Epithelial cell of proximal tubule (primary cell): ENCODE data around the gene DIAPH3. TPM values are rescaled to one million over a fixed set of nuclear protein-coding genes. Genes with fewer than 3 reads are reported as not detected.
A peak's percentile ranks its signal among the peaks of the same experiment; 100 is the strongest.
"Not testable (repeated sequence)": the region's sequence is repeated elsewhere in the genome, so short reads cannot be mapped to it uniquely, and the experiment has no call there.

Source experiments
- DNase-seq: peaks from one replicate; pipeline ENCODE4 v3.0.0-alpha.2; 2011; ENCODE audit warnings: low read depth
- H3K4me3 ChIP-seq: 2 replicates; pipeline ENCODE4 v1.5.1; 2011; ENCODE audit warnings: low read depth, mild to moderate bottlenecking, low read length
- CTCF ChIP-seq: conservative IDR thresholded peaks from 2 replicates; pipeline ENCODE4 v1.5.1; 2012; ENCODE audit warnings: low read depth, mild to moderate bottlenecking, low read length
- total RNA-seq: library from RNA; depleted of rRNA; stranded (reverse); fragments of >200 nt; gene quantifications from 2 replicates; pipeline ENCODE4 v1.2.3, GENCODE V29; 2015

The DIAPH3 gene
- total RNA-seq, 1 donor from 2014 or later: 48.0 TPM

- no peak for DNase-seq
- no peak overlapping the region for H3K4me3 ChIP-seq
- TF ChIP-seq CTCF: no peak
Measured at GRCh38 chr13:60061737-60062136, 102.0 kb downstream of the DIAPH3 start.

- no peak for DNase-seq
- TF ChIP-seq CTCF: no peak
- no peak overlapping the region for H3K4me3 ChIP-seq
Measured at GRCh38 chr13:60051754-60052285, 111.9 kb downstream of the DIAPH3 start.

GRCh38 chr13:60048353-60048752 lies 115.4 kb downstream of the DIAPH3 start:
- not testable (repeated sequence) for DNase-seq, H3K4me3 ChIP-seq

- TF ChIP-seq CTCF: no peak
- peak; percentile 12 for DNase-seq
- no peak overlapping the region for H3K4me3 ChIP-seq
Measured at GRCh38 chr13:60047918-60048317, 115.8 kb downstream of the DIAPH3 start.

- no peak overlapping the region for H3K4me3 ChIP-seq
- no peak for DNase-seq
- no peak for TF ChIP-seq CTCF
Measured at GRCh38 chr13:60044321-60044720, 119.4 kb downstream of the DIAPH3 start.

- DNase-seq: no peak
- H3K4me3 ChIP-seq: no peak overlapping the region
- no peak for TF ChIP-seq CTCF
Measured at GRCh38 chr13:60043262-60043661, 120.5 kb downstream of the DIAPH3 start.

- H3K4me3 ChIP-seq, DNase-seq: not testable (repeated sequence)
Measured at GRCh38 chr13:60040668-60041067, 123.1 kb downstream of the DIAPH3 start.

- DNase-seq: no peak
- TF ChIP-seq CTCF: no peak
Measured at GRCh38 chr13:60035874-60036273, 127.9 kb downstream of the DIAPH3 start.

More at GRCh38 chr13:60035874-60036273, 127.9 kb downstream of the DIAPH3 start:
- no peak overlapping the region for H3K4me3 ChIP-seq
